Suppressor macrophage treated with lipopolysaccharide for 4 hours (primary cell): Measurements from ENCODE around the gene MKNK1.
A peak's percentile ranks its signal among the peaks of the same experiment; 100 is the strongest.

ENCODE experiments used
- DNase-seq: peaks from one replicate; pipeline ENCODE4 v3.0.0-alpha.2; 2020

MKNK1 gene

GRCh38 chr1:46520063-46520911, 83.8 kb downstream of the MKNK1 start:
- DNase-seq: no peak

GRCh38 chr1:46519209-46519608, 84.9 kb downstream of the MKNK1 start:
- DNase-seq: no peak

- no peak for DNase-seq
Observed at GRCh38 chr1:46517932-46518498, 86.1 kb downstream of the MKNK1 start.

- DNase-seq: no peak
Observed at GRCh38 chr1:46517010-46517600, 87.0 kb downstream of the MKNK1 start.

GRCh38 chr1:46516200-46516950, 87.7 kb downstream of the MKNK1 start:
- DNase-seq: no peak

GRCh38 chr1:46515576-46515975, 88.5 kb downstream of the MKNK1 start:
- no peak for DNase-seq

GRCh38 chr1:46513536-46513935, 90.5 kb downstream of the MKNK1 start:
- no peak for DNase-seq

- no peak for DNase-seq
Observed at GRCh38 chr1:46512792-46513190, 91.3 kb downstream of the MKNK1 start.

- DNase-seq: no peak
Observed at GRCh38 chr1:46512135-46512791, 91.8 kb downstream of the MKNK1 start.

GRCh38 chr1:46510998-46511365, 93.1 kb downstream of the MKNK1 start:
- DNase-seq: no peak

- DNase-seq: no peak
Observed at GRCh38 chr1:46510341-46510997, 93.6 kb downstream of the MKNK1 start.

GRCh38 chr1:46508757-46509156, 95.3 kb downstream of the MKNK1 start:
- DNase-seq: peak; percentile 61
